ENCODE results near the gene MAP2K4.

The MAP2K4 gene

GRCh38 chr17:12127177-12127576 is 106.5 kb downstream of the MAP2K4 start:
- Histone ChIP-seq H3K4me3 (no peak overlapping the region), H3K36me3 (ENCODE audit: insufficient read depth, low read length) (peaks cover 46% of the 10 kb centered on the region), H3K9me3 (ENCODE audit: low read depth, low read length) (no peaks in the 10 kb centered on the region), H3K9ac (ENCODE audit: insufficient read length) (peak overlapping the region; percentile 20), H3K27ac (0 out of 2 replicates have a peak overlapping the region, but pooled peaks have one; percentile 0)
- TF ChIP-seq EZH2 (IDR thresholded peaks at IDR 0.05) = no peak
- TF ChIP-seq POLR2AphosphoS5 (IDR thresholded peaks at IDR 0.05; ENCODE audit: borderline replicate concordance, low read depth, low read length) = no peak
- TF ChIP-seq FOXP2 (optimal IDR thresholded peaks at IDR 0.05; ENCODE audit: control extremely low read depth, extremely low read length, insufficient read depth) = no peak
- no peak for DNase-seq (ENCODE audit: low read depth, low spot score)

DNA sequence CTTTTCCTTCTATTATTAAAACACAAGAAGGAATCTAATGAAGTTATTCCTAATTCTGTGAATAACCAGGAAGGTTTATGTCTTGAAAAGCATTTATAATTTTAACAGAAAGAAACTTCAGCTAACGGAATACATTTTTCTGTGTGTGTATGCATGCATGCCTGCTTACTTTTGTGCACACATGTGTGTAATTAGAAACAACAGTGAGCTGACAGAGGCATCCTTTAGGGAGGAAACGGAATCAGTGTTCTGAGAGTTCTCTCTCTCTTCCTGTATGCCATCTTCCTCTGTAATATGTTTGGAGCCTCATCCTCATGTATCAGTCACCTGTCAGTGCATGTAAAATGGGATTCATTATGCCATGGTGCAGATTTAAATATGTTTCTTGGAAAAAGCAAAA is 107.0 kb downstream of the MAP2K4 start:
- H3K36me3 ChIP-seq (ENCODE audit: insufficient read depth, low read length) = peaks cover 46% of the 10 kb centered on the region
- peak overlapping the region; percentile 20 for H3K9ac ChIP-seq (ENCODE audit: insufficient read length)
- TF ChIP-seq EZH2 (IDR thresholded peaks at IDR 0.05) = no peak
- no peak for TF ChIP-seq POLR2AphosphoS5 (IDR thresholded peaks at IDR 0.05; ENCODE audit: borderline replicate concordance, low read depth, low read length)
- 0 out of 2 replicates have a peak overlapping the region, but pooled peaks have one; percentile 0 for H3K27ac ChIP-seq
- no peak for DNase-seq (ENCODE audit: low read depth, low spot score)
- H3K9me3 ChIP-seq (ENCODE audit: low read depth, low read length) = no peaks in the 10 kb centered on the region
- no peak overlapping the region for H3K4me3 ChIP-seq

DNA sequence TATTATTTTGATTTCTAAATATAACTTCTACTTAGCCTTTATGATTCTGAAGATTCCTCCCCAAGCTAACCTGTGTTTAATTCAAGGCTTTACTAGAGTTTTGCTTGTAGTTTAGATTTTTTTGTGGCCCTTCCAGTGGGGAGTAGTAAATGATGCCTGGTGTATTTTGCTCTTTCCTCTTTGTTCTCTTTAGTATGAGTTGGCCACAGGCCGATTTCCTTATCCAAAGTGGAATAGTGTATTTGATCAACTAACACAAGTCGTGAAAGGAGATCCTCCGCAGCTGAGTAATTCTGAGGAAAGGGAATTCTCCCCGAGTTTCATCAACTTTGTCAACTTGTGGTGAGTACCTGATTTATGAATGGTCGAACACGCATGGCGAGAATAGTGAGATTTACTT is 108.3 kb downstream of the MAP2K4 start:
- no peak overlapping the region for H3K4me3 ChIP-seq
- no peak overlapping the region for H3K27ac ChIP-seq
- no peak for DNase-seq (ENCODE audit: low read depth, low spot score)
- TF ChIP-seq FOXP2 (optimal IDR thresholded peaks at IDR 0.05; ENCODE audit: control extremely low read depth, extremely low read length, insufficient read depth) = no peak
- TF ChIP-seq POLR2AphosphoS5 (IDR thresholded peaks at IDR 0.05; ENCODE audit: borderline replicate concordance, low read depth, low read length) = no peak
- no peak for TF ChIP-seq EZH2 (IDR thresholded peaks at IDR 0.05)
- H3K9me3 ChIP-seq (ENCODE audit: low read depth, low read length) = no peaks in the 10 kb centered on the region
- no peak overlapping the region for H3K9ac ChIP-seq (ENCODE audit: insufficient read length)
- peaks cover 50% of the 10 kb centered on the region for H3K36me3 ChIP-seq (ENCODE audit: insufficient read depth, low read length)

DNA sequence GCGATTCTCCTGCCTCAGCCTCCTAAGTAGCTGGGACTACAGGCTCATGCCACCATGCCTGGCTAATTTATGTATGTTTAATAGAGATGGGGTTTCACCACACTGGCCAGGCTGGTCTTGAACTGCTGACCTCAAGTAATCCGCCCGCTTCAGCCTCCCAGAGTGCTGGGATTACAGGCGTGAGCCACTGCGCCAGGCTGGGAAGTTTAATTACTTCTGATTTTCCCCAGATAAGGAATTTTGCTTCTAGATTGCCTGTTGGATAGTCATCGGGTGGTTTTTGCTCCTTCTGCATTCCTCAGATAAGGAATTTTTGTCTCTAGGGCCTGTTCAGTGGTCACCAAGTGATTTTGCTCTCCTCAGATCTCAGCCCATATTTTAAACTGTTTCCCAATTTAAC is 112.5 kb downstream of the MAP2K4 start:
- Histone ChIP-seq H3K9me3 (ENCODE audit: low read depth, low read length) (peaks cover 5% of the 10 kb centered on the region; the same call in 1 of the 2 replicates), H3K9ac (ENCODE audit: insufficient read length) (no peak overlapping the region), H3K27ac (no peak overlapping the region), H3K36me3 (ENCODE audit: insufficient read depth, low read length) (peaks cover 47% of the 10 kb centered on the region), H3K4me3 (no peak overlapping the region)
- no peak for DNase-seq (ENCODE audit: low read depth, low spot score)
- no peak for TF ChIP-seq POLR2AphosphoS5 (IDR thresholded peaks at IDR 0.05; ENCODE audit: borderline replicate concordance, low read depth, low read length)

GRCh38 chr17:12134101-12134500 is 113.4 kb downstream of the MAP2K4 start:
- Histone ChIP-seq H3K4me3 (no peak overlapping the region), H3K27ac (no peak overlapping the region), H3K9me3 (ENCODE audit: low read depth, low read length) (peaks cover 5% of the 10 kb centered on the region; the same call in 1 of the 2 replicates), H3K36me3 (ENCODE audit: insufficient read depth, low read length) (peaks cover 46% of the 10 kb centered on the region), H3K9ac (ENCODE audit: insufficient read length) (no peak overlapping the region)
- DNase-seq (ENCODE audit: low read depth, low spot score) = no peak
- TF ChIP-seq POLR2AphosphoS5 (IDR thresholded peaks at IDR 0.05; ENCODE audit: borderline replicate concordance, low read depth, low read length) (no peak), FOXP2 (optimal IDR thresholded peaks at IDR 0.05; ENCODE audit: control extremely low read depth, extremely low read length, insufficient read depth) (no peak), EZH2 (IDR thresholded peaks at IDR 0.05) (no peak)

DNA sequence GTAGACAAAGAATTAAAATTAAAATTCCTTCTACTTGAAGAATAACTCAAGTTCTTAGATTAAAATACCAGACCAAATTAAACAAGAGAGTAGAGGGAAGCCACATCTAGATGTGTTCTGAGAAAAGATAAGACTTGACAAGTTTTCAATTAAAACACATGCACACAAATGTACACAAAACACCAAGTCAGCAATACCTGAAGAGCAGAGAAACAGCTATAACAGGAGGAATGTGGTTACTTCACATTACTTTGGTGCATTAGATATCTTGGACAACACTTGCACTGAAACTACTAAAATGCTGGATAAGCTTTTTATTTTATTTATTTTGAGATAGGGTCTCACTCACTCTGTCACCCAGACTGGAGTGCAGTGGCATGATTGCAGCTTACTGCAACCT is 113.9 kb downstream of the MAP2K4 start:
- no peak overlapping the region for H3K9ac ChIP-seq (ENCODE audit: insufficient read length)

GRCh38 chr17:12136243-12136642 is 115.6 kb downstream of the MAP2K4 start:
- peaks cover 50% of the 10 kb centered on the region for H3K36me3 ChIP-seq (ENCODE audit: insufficient read depth, low read length)

More for the DNA sequence above, 113.9 kb downstream of the MAP2K4 start:
- peaks cover 42% of the 10 kb centered on the region for H3K36me3 ChIP-seq (ENCODE audit: insufficient read depth, low read length)
- TF ChIP-seq EZH2 (IDR thresholded peaks at IDR 0.05) = no peak
- H3K4me3 ChIP-seq = no peak overlapping the region
- DNase-seq (ENCODE audit: low read depth, low spot score) = no peak
- H3K27ac ChIP-seq = no peak overlapping the region
- peaks cover 5% of the 10 kb centered on the region; the same call in 1 of the 2 replicates for H3K9me3 ChIP-seq (ENCODE audit: low read depth, low read length)

DNA sequence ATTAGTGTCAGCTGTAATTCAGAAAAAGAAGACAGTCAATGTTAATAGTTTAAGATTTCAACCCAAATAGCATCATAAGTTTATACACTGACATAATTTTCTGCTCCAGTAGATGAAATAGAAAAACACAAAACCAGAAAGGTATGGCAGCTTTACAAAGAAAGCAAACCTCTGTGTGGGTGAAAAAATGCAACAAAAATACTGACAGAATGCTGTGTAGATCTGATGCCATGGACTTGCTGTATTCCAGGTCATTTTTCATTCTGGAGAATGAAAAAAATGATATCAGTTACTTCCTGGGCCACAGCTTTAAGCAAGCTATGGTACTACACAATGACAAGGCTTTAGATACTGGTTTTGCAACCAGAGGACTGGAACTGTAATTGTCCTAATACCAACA is 116.0 kb downstream of the MAP2K4 start:
- peaks cover 5% of the 10 kb centered on the region; the same call in 1 of the 2 replicates for H3K9me3 ChIP-seq (ENCODE audit: low read depth, low read length)
- no peak for DNase-seq (ENCODE audit: low read depth, low spot score)
- H3K4me3 ChIP-seq = no peak overlapping the region
- no peak overlapping the region for H3K9ac ChIP-seq (ENCODE audit: insufficient read length)
- no peak overlapping the region for H3K27ac ChIP-seq
- TF ChIP-seq FOXP2 (optimal IDR thresholded peaks at IDR 0.05; ENCODE audit: control extremely low read depth, extremely low read length, insufficient read depth) (no peak), EZH2 (IDR thresholded peaks at IDR 0.05) (no peak), POLR2AphosphoS5 (IDR thresholded peaks at IDR 0.05; ENCODE audit: borderline replicate concordance, low read depth, low read length) (no peak)
- peaks cover 53% of the 10 kb centered on the region for H3K36me3 ChIP-seq (ENCODE audit: insufficient read depth, low read length)

More at GRCh38 chr17:12136243-12136642, 115.6 kb downstream of the MAP2K4 start:
- TF ChIP-seq FOXP2 (optimal IDR thresholded peaks at IDR 0.05; ENCODE audit: control extremely low read depth, extremely low read length, insufficient read depth) (no peak), POLR2AphosphoS5 (IDR thresholded peaks at IDR 0.05; ENCODE audit: borderline replicate concordance, low read depth, low read length) (no peak), EZH2 (IDR thresholded peaks at IDR 0.05) (no peak)
- no peak for DNase-seq (ENCODE audit: low read depth, low spot score)
- no peak overlapping the region for H3K9ac ChIP-seq (ENCODE audit: insufficient read length)
- no peak overlapping the region for H3K4me3 ChIP-seq
- H3K27ac ChIP-seq = no peak overlapping the region
- peaks cover 5% of the 10 kb centered on the region; the same call in 1 of the 2 replicates for H3K9me3 ChIP-seq (ENCODE audit: low read depth, low read length)

DNA sequence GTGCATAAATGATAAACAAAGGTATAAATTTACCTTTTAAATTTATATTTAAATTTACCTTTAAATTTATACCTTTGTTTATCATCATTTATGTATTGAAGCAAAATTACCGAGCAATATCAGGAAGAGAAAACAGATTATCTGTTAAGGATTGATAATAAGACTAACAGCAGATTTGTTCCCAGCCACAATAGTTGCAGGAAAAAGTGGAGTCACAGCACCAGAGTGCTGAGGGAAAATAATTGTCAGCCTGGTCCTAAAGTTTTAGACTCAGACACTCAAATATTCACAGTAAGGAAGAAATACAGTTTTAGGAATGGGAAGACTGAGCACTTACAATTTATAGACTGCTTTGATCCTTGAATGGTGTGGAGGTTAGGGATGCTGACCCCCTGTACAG is 117.2 kb downstream of the MAP2K4 start:
- no peak overlapping the region for H3K9ac ChIP-seq (ENCODE audit: insufficient read length)
- H3K9me3 ChIP-seq (ENCODE audit: low read depth, low read length) = peaks cover 5% of the 10 kb centered on the region; the same call in 1 of the 2 replicates
- H3K4me3 ChIP-seq = no peak overlapping the region
- no peak overlapping the region for H3K27ac ChIP-seq
- H3K36me3 ChIP-seq (ENCODE audit: insufficient read depth, low read length) = peaks cover 57% of the 10 kb centered on the region
- DNase-seq (ENCODE audit: low read depth, low spot score) = no peak
- TF ChIP-seq FOXP2 (optimal IDR thresholded peaks at IDR 0.05; ENCODE audit: control extremely low read depth, extremely low read length, insufficient read depth) (no peak), POLR2AphosphoS5 (IDR thresholded peaks at IDR 0.05; ENCODE audit: borderline replicate concordance, low read depth, low read length) (no peak), EZH2 (IDR thresholded peaks at IDR 0.05) (no peak)

Measured in SK-N-MC (cell line).